HEK293 (cell line): ENCODE results near the gene DAPK2.

Experiments used
- CTCF ChIP-seq: fragments of 450-650 bp; formaldehyde crosslinking; IDR thresholded peaks from 2 replicates; pipeline ENCODE4 v1.5.1; 2016; ENCODE audit warnings: missing biosample characterization, missing genetic modification characterization
- PATZ1 ChIP-seq: fragments of 450-650 bp; formaldehyde crosslinking; IDR thresholded peaks from 2 replicates; pipeline ENCODE4 v1.5.1; 2016; ENCODE audit warnings: missing biosample characterization, missing genetic modification characterization
- SP2 ChIP-seq: fragments of 450-650 bp; formaldehyde crosslinking; IDR thresholded peaks from 2 replicates; pipeline ENCODE4 v1.5.1; 2016; ENCODE audit warnings: missing biosample characterization, missing genetic modification characterization
- ZBTB21 ChIP-seq: fragments of 450-650 bp; formaldehyde crosslinking; IDR thresholded peaks from 2 replicates; pipeline ENCODE4 v1.5.1; 2017; ENCODE audit warnings: missing biosample characterization, missing genetic modification characterization
- ZNF404 ChIP-seq: fragments of 450-650 bp; formaldehyde crosslinking; IDR thresholded peaks from 2 replicates; pipeline ENCODE4 v1.5.1; 2017; ENCODE audit warnings: missing biosample characterization, missing genetic modification characterization
- ZNF426 ChIP-seq: fragments of 450-650 bp; formaldehyde crosslinking; IDR thresholded peaks from 2 replicates; pipeline ENCODE4 v1.5.1; 2017; ENCODE audit warnings: missing biosample characterization, missing genetic modification characterization, mild to moderate bottlenecking, inconsistent platforms, moderate library complexity
- ZNF433 ChIP-seq: fragments of 450-650 bp; formaldehyde crosslinking; IDR thresholded peaks from 2 replicates; pipeline ENCODE4 v1.5.1; 2016; ENCODE audit warnings: missing biosample characterization, missing genetic modification characterization, low read depth
- ZNF837 ChIP-seq: fragments of 450-650 bp; formaldehyde crosslinking; IDR thresholded peaks from 2 replicates; pipeline ENCODE4 v1.5.1; 2016; ENCODE audit warnings: missing biosample characterization, missing genetic modification characterization

GRCh38 chr15:63918901-63919348 lies 127.4 kb downstream of the DAPK2 start:
- no peak for TF ChIP-seq CTCF
- TF ChIP-seq ZNF426 (tag by site-specific recombination) = no peak
- no peak for TF ChIP-seq ZBTB21 (tag by site-specific recombination)
- no peak for TF ChIP-seq ZNF433
- TF ChIP-seq ZNF404 (tag by site-specific recombination) = no peak
- TF ChIP-seq ZNF837 = no peak
- no peak for TF ChIP-seq PATZ1 (tag by site-specific recombination)
- no peak for TF ChIP-seq SP2
